H7 (cell line): Measurements from ENCODE around the gene KCNQ2. TPM values are rescaled to one million over a fixed set of nuclear protein-coding genes. Genes with fewer than 3 reads are reported as not detected.

Experiments used
- DNase-seq: peaks from one replicate; pipeline ENCODE4 v3.0.0; 2012
- H3K27me3 ChIP-seq: 2 replicates; pipeline ENCODE4 v1.6.0; 2011; ENCODE audit warnings: mild to moderate bottlenecking, low read length; ENCODE audit not compliant: control insufficient read depth, insufficient read depth
- H3K36me3 ChIP-seq: replicated peaks from 2 replicates; pipeline ENCODE4 v1.5.1; 2011; ENCODE audit warnings: low read length; ENCODE audit not compliant: control insufficient read depth, insufficient read depth
- H3K4me3 ChIP-seq: 2 replicates; pipeline ENCODE4 v1.5.1; 2011; ENCODE audit warnings: low read depth, mild to moderate bottlenecking, control low read depth, low read length, moderate library complexity; ENCODE audit not compliant: insufficient read depth
- total RNA-seq: library from RNA; depleted of rRNA; stranded (reverse); fragments of >200 nt; shearing (Covaris generic); gene quantifications from 2 replicates; pipeline ENCODE4 v1.2.3, GENCODE V29; 2014

KCNQ2 gene
- total RNA-seq, 1 experiment from 2014 or later = 129 TPM

- Histone ChIP-seq H3K36me3 (no peaks in the 10 kb centered on the region), H3K27me3 (peaks cover 14% of the 10 kb centered on the region), H3K4me3 (peak overlapping the region; percentile 41)
- peak; percentile 89 for DNase-seq
Observed at GRCh38 chr20:63359937-63360849, 112.3 kb downstream of the KCNQ2 start.

GRCh38 chr20:63359164-63359934, 113.1 kb downstream of the KCNQ2 start:
- no peaks in the 10 kb centered on the region for H3K36me3 ChIP-seq
- H3K4me3 ChIP-seq = no peak overlapping the region
- peaks cover 14% of the 10 kb centered on the region for H3K27me3 ChIP-seq
- DNase-seq = no peak

- Histone ChIP-seq H3K4me3 (no peak overlapping the region), H3K36me3 (no peaks in the 10 kb centered on the region), H3K27me3 (peaks cover 14% of the 10 kb centered on the region)
- no peak for DNase-seq
Observed at GRCh38 chr20:63357921-63358905, 114.2 kb downstream of the KCNQ2 start.

- DNase-seq = no peak
- Histone ChIP-seq H3K27me3 (peaks cover 14% of the 10 kb centered on the region), H3K36me3 (no peaks in the 10 kb centered on the region), H3K4me3 (no peak overlapping the region)
Observed at GRCh38 chr20:63356931-63357879, 115.2 kb downstream of the KCNQ2 start.

- Histone ChIP-seq H3K36me3 (no peaks in the 10 kb centered on the region), H3K27me3 (peaks cover 13% of the 10 kb centered on the region), H3K4me3 (no peak overlapping the region)
- DNase-seq = no peak
Observed at GRCh38 chr20:63356511-63356910, 115.9 kb downstream of the KCNQ2 start.

GRCh38 chr20:63355781-63356295, 116.6 kb downstream of the KCNQ2 start:
- DNase-seq = no peak
- no peak overlapping the region for H3K4me3 ChIP-seq
- H3K27me3 ChIP-seq = peaks cover 11% of the 10 kb centered on the region
- no peaks in the 10 kb centered on the region for H3K36me3 ChIP-seq

- no peak for DNase-seq
- Histone ChIP-seq H3K36me3 (no peaks in the 10 kb centered on the region), H3K27me3 (peaks cover under 1% of the 10 kb centered on the region; the same call in 1 of the 2 replicates), H3K4me3 (no peak overlapping the region)
Observed at GRCh38 chr20:63354636-63355350, 117.7 kb downstream of the KCNQ2 start.

- Histone ChIP-seq H3K36me3 (no peaks in the 10 kb centered on the region), H3K27me3 (no peaks in the 10 kb centered on the region), H3K4me3 (no peak overlapping the region)
- DNase-seq = no peak
Observed at GRCh38 chr20:63352811-63353221, 119.6 kb downstream of the KCNQ2 start.

GRCh38 chr20:63351811-63352591, 120.5 kb downstream of the KCNQ2 start:
- Histone ChIP-seq H3K4me3 (no peak overlapping the region), H3K36me3 (no peaks in the 10 kb centered on the region), H3K27me3 (no peaks in the 10 kb centered on the region)
- peak; percentile 96 for DNase-seq

- H3K36me3 ChIP-seq = no peaks in the 10 kb centered on the region
- no peak overlapping the region for H3K4me3 ChIP-seq
- H3K27me3 ChIP-seq = no peaks in the 10 kb centered on the region
- no peak for DNase-seq
Observed at GRCh38 chr20:63351326-63351700, 121.1 kb downstream of the KCNQ2 start.

GRCh38 chr20:63350597-63351325, 121.7 kb downstream of the KCNQ2 start:
- Histone ChIP-seq H3K4me3 (no peak overlapping the region), H3K36me3 (no peaks in the 10 kb centered on the region), H3K27me3 (no peaks in the 10 kb centered on the region)
- DNase-seq = no peak
